ENCODE results near the gene MALSU1.

MALSU1 gene

DNA sequence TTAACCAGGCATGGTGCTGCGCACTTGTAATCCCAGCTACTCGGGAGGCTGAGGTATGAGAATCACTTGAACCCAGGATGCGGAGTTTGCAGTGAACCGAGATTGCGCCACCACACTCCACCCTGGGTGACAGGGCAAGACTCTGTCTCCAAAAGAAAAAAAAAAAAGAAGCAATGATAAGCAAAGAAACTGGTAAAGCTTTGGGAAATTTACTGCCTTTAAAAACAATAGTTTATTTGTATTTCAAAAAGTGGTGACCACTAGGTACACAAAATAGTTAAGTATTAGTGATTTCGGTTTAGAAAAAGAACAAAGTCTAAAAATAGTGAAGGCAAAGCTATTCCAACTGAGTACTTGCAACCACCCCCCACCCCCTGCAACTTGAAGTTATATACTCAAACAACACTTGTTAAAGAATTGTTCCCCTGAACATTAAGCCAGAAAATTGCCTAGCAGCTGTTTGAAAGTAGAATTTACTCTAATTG lies 37.7 kb downstream of the MALSU1 start:
- DNase-seq: no peak

DNA sequence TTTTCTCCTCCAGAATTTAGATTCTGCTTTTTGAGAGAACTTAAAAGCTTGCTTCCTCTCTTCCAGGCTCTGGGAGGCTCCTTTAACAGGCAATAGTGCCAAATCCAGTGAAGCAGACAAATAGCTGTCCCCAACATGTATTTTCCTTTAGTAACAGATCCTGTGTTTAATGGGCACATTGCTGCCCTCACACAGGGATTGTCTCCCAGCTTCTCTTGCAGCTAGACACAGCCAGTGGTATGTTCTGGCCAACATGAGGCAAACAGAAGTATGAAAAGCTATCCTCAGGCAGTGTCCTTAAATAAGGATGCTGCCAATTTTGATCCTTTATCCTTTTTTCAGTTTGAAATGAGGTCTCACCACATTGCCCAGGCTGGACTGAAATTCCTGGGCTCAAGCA lies 38.2 kb downstream of the MALSU1 start:
- no peak for DNase-seq

DNA sequence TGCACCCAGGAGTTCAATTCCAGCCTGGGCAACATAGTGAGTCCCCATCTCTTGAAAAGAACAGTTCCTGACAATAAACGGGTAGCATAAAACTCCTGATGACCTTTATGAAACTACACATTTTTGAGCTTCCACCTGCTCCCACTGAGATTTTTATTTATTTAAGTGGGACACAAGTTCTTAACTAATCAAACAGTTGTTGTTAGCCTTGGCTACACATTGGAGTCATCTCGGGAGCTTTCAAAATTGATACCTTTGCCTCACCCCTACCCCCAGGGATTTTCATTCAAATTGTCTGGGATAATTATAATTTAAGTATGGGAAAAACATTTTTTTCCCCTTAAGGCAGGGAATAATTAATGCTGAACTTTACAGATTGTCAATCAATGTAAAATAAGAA lies 39.3 kb downstream of the MALSU1 start:
- no peak for DNase-seq

DNA sequence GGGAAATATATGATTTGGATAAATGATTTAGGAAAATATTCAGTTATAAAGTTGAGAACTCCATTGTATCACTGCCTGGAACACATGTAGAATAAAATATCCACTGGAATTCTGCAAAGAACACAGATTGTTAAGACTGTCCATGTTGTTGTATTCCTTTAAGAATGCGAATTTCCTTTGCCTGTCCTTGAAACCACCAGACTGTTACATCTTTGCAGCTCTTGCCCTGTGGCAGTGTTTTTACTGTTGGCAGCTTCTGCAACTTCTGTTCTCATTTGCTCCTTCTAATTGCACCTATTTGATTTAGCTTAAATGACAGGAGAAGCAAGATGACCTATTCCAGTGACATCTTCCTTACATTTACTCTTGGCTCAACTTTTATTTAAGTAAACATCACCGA lies 39.7 kb downstream of the MALSU1 start:
- no peak for DNase-seq

DNA sequence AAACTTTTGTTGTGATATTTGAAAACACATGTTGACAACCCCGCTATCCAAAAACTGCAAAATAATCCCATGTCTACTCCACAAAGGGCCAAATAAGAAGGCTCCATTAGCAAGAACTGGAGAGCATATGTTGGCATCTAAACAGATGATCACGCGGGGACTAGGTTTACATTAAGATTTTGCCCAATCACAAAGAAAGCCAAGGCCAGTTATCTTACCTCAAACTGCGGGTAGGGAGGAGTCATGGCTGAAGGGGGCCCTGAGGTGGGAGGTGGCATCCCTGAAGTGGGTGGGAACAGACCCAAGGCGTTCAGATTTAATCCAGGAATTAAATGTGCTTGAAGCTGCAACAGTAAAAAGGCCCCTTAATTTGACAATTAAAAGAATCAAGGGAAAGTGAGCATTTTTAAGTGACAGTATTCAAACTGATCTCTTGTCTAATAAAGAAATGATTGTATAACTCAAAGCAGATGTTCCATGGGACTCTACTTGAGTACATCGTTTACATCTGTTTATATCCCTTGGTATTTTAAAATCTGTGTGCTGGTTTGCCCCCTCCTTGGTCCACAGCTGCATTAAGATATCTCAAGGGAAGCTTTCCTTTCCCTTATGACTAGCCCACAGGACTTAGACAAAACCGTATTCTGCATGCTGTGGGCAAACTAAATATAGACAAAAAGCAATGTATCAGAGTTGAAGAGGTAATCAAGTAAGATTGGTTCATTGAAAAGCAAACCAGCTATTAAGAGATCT lies 42.9 kb downstream of the MALSU1 start:
- DNase-seq: no peak

DNA sequence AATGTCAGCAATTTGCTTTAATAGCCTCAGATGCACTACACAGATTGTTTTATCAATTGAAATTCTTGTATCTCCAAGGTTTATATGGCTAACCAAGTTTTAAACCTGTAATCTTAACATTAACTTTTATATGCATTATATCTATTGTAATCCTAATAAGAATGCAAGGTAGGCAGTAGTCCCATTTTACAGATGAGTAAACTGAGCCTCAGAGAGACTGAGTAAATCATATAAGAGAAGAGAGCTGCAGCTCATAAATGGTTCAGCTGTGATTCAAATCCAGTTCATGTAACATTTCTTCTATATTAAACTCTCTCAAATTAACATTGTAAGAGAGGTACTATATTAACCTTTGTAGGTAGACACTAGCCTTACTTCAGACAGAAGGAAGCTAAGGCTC lies 44.0 kb downstream of the MALSU1 start:
- DNase-seq: no peak

DNA sequence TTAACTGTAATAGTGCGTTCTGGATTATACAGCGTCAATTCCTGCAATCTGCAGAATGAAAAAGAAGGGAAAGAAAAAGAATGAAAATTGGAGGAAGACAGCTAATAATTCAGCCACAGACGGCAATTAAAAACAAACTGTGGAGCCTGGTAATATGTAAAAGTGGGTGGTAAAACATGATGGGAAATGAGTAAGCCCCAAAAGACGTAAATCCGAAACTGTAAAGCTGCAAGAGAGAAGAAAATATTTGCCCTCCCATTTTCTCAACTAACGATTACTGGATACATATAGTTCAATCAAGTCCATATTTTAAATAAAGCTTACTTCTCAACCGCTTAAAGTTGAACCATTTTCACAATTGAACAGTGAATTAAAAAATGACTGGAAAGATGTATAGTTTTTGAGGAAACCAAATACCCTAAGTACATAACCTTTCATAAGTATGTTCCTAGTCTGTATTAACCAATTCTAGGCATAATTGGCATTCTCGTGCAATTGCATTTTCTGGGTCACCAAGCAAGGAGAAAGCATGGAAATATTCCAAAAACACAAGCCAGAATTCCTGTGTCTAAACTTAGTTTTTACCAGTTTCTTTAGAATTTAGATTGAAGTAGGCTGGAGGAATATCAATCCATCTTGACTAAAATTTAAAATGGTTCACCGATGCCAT lies 44.8 kb downstream of the MALSU1 start:
- DNase-seq: no peak

DNA sequence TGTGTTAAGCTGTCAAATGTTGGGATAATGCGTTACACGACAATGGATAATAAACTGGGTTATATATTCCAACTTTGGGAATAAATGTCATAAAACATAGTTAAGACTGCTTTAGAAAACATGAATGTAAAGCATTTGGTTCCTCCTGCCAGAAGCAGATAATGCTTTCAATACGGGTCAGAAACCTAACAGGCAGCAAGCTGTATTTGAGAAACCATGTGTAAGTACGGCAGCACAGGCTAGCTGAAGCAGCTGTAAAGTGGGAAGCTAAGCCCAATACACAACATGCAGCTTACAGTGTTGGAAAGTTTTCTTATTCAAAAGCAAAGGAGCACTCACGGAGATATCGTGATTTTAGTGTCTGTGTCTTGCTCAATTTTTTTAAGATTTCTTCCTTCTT lies 46.5 kb downstream of the MALSU1 start:
- no peak for DNase-seq

DNA sequence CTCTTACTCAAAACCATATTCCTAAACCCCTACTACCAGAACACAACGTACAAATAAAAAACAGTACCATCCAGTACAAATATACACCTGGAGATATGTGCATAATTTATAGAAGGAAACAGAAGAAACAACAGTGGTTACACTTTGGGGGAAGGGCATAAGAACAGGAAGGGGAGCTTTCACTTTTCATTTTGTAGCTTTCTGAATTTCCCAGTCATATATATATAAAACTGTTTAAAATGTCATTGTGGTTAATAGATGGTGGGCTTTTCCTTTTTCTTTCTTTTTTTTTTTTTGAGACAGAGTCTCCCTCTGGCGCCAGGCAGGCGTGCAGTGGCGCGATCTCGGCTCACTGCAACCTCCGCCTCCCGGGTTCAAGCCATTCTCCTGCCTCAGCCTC lies 47.2 kb downstream of the MALSU1 start:
- no peak for DNase-seq

DNA sequence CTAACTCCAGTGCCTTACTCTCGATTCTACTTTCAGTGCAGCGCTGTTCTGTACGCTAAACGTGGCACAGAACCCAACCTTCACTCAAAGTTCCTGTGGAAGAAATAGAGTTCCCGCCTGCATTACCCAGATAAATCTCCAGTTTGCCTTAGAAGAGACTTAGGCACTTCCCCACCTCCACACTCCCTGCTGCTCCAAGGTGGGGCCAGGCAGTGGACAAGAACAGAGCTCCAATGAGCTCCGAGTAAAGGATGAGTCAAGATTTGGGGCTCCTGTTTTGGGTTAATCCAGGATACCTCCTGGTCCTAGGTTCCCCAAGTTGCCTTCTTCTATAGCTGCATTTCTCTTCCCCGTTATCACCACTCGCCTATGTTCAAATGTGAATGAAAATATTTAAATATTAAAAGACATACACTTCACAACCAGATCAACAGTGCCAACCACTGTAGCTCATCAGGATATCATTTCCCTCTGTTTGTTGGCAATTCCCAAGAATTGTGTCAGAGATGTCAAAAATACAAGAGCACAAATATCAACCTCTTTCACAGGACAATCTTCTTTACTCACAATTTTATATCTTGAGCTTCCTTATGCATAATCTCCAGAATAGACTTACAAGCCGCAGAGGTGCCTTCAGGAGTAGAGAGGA lies 48.0 kb downstream of the MALSU1 start:
- no peak for DNase-seq

DNA sequence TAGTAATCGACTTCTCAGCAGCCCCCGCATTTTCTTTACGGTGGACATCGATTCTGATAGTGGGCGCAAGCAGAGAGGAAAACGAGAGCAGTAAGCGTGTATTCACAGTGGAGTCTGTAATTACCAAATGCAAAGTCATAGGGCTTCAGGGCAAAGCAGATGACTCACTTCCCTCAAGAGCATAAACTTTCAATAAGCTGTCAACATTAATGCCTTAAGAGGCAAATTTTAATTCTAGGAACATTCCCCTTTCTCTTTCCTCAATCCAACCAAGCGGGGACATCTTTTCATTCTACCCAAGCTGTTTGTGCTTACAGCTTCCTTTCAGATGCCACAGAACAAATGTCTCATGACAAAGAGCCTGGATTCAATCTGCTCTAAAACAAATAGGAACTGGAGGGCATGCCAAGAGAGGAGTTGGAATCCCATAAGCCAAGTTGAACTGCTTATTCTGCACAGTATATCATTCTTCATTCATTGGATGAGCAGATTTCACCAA lies 48.6 kb downstream of the MALSU1 start:
- DNase-seq: no peak

DNA sequence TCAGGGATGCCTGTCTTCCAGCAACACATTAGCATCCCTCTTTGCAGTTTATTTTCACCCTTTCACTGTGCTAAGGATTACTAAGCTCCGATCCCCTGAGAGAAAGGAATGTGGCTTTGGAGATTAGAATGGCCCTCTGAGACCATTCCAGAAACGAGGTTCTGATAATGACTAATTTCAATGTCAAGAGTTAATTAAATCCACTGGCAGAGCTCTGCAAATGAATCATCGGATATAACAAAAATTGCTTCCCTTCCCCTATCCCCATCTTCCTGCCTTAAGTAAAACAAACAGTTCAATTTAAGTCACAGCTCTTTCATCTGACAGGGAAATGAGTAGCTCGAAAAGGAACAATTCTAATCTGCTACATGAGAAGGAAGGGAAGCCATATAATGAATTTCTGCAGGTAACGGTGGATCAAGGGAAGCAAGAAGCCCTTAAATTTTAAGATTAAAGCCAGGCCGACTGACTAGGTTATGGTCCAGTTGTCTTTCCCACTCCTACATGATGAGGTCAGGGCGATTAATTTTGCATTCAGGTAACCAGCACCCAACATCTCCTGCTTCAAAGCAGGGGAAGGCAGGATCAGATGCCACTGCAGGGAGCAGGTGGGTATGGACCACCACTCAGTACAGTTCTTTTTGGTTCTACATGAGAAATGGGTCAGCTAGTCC lies 50.5 kb downstream of the MALSU1 start:
- DNase-seq: peak; percentile 38

DNA sequence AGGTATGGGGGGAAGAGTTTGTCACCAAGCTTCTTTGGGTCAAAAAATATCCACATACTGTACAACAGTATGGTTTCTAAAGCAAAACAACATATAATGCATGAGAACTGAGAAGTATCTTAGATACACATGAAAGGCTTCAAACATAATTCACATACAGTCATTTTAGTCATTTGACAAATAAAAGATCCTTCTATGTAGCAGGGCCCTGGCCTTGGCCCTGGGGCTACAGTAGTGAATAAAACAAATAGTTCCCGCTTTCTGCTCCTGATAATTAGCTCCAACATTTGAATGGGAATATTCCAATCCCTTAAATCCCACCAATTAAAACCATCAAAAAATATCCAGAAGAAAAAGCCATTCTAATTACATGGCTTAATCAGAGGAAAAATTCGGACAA lies 51.3 kb downstream of the MALSU1 start:
- DNase-seq: no peak

DNA sequence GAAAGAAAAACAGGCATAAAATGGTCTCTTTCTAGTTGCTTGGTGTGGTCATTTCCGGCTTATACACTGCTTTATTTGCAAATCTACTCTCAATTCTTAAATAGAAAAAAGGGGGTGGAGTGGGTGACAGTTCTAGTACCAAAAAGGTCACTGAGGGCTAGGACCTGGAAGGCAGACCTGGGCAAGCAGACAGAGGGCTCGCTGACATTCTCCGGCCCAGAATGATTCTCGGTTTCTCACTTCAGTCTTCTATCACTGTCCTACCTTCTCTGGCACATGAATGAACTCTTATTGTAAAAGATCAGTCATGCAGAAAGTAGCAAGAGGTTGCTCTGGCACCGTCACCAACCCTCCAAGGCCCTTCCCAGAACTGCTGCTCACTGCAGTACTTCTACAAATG lies 54.0 kb downstream of the MALSU1 start:
- DNase-seq: no peak

DNA sequence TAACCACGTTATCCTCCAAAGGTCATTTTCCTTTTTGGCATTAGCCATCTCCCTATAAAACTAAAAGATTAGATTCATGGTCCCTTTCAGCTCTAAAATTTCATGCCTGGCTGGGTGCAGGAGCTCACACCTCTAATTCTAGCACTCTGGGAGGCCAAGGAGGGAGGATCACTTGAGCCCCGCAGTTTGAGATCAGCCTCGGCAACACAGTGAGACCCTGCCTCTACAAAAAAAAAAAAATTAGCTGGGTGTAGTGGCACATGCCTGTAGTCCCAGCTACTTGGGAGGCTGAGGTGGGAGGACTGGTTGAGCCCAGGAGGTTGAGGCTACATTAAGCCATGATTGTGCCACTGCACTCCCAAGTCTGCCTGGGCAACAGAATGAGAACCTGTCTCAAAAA lies 57.0 kb downstream of the MALSU1 start:
- no peak for DNase-seq

DNA sequence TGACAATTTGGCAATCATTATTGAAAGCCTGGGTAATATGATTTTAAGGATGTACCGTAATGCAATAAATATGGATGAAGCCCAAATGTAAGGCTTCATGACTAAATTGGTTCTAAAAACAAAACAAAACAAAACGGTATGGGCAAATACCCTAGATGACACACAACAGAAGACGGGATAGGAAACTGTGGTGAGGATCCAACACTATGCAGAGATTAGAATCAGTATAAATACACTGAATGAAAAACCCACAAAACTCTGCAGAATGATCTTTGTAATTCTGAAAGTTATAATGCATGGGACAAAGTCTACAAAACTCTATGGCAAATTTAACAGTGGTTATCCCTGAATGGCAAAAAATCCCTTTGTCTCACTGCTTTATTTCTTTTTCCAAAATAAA lies 57.6 kb downstream of the MALSU1 start:
- DNase-seq: no peak

DNA sequence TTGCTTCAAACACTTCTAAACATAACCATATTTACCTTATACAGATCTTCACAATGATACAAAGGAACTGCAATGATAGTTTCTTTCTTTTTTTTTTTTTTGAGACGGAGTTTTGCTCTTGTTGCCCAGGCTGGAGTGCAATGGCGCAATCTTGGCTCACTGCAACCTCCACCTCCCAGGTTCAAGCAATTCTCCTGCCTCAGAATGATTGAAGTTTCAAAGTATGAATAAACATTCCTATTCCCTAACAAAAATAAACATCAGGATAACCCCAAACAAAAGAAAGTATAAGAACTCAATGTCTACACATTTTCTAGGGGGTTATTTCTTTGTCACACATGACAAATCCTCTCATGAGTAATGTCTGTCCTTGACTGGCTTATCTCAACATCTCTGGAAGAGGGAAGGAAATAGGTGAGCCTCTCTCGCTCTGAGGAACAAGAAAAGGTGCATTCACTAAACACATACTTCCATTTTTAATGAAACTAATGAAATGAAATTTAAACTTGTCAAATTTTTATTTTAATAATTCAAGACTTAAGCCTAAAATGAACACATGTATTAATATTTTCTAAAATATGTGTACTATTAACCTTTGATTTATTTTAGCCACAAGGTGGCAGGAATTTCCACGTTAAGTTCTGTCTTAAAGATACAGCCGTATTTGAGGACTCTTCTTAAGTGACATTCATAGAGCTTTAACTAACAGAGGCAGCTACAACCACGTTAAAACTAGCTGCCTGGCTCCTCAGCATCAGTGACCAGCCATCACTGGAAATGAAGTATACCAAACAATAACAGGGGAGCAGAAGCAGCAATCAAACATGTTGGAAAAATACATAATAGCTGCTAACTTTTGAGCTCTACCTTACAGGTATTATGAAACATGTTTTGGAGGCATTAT lies 58.3 kb downstream of the MALSU1 start:
- peak; percentile 31 for DNase-seq

DNA sequence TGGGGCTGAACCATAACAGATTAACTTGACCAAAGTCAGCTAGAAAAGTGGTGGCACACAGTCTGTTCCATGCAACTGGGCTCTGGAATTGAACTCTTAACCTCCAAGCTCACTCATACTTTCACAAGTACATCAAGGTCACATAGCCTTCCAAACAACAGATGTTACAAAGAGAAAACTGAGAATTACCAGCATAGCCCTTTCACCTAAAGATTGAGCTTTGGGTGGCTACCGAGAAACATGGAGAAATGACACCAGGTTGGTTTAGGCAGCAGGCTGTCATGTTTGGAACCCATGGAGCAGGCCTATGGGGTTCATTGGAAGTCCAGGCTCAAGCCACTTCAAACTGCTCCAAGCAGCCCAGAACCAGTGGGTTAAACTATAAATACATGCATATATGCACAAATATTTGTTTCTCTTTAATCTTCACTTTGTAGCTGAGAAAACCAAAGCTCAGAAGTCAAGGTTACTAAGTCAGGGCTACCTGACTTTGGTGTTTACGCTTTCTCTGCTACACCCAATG lies 59.1 kb downstream of the MALSU1 start:
- DNase-seq: no peak
